Retinal pigment epithelial cell (primary cell): ENCODE data around the gene WWOX.

Source experiments
- DNase-seq: peaks from one replicate; pipeline ENCODE4 v3.0.0-alpha.2; 2010; ENCODE audit warnings: low read depth
- H3K4me3 ChIP-seq: 2 replicates; pipeline ENCODE4 v1.5.1; 2011; ENCODE audit warnings: mild to moderate bottlenecking, low read length, control low read depth, moderate library complexity
- CTCF ChIP-seq: conservative IDR thresholded peaks from 2 replicates; pipeline ENCODE4 v1.5.1; 2011; ENCODE audit warnings: low read depth, low read length, control low read depth, inconsistent platforms

WWOX gene

GRCh38 chr16:78137179-78137578, 37.7 kb downstream of the WWOX start:
- no peak overlapping the region for H3K4me3 ChIP-seq
- DNase-seq, result no peak
- TF ChIP-seq CTCF, result no peak

DNA sequence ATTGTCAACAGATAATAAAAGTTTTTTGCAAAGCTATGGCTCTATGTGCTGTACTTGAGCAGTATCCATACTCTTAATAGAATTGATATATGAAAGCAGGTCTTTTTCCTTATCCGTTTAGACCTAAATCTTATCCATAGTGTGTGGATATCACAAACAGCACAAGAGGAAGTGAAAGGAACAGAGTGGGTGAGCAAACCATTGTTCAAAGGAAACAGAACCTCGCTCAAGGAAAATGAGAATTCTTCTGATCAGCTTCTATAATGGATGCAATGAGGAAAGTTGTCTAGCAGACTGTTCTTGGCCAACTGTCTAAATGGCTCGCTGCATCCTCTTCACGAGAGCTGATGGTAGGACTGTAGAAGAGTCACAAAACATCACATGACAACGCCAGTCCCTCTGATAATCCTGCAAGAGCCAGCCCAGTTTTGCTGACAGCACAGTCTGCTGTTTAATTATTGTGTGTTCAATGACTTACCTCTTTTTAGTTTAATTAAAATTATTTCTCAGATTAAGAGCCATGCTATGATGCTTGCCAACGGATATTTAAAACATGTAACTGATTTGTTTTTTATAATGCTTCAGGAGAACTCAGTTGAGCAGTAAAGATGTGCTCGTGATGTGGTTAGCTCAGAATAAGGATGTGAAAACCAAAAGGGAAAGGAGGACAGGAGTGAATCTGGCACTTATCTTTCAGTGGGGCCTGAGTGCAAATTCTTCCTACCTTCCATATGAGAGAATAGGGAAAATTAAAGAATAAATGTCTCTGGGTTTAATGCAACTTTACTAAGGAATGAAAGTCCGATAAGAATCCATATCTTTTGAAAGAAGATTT, 38.5 kb downstream of the WWOX start:
- DNase-seq, result no peak
- no peak for TF ChIP-seq CTCF
- H3K4me3 ChIP-seq, result no peak overlapping the region

DNA sequence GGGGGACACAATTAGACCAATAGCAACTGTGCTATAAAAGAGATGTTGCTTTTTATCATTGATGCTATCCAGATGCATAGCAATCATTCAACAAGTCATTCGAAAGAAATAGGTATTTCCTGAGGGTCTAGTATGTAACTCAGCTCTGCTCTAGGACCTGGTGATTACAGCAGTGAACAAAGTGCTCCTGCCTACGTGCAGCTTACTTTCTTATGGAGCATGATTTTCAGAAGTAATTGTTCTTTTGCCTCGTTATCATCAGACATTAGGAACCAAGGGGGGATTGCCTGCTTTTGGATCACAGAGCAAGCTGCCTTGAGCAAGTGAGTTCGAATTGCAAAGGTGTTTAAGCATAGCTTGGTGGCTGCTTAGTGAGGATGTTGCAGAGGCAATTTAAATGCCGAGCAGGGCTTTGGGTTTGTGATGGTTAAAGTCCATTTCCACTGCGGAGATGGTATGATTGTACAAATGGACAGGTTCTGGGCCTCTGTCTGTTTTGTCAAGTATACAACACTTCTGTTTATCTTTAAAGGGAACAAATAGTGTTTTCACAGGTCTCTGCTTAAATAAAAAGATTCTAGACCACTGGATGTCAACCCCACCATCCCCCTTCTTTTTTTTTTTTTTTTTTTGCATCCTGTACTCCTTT, 41.5 kb downstream of the WWOX start:
- no peak for DNase-seq
- H3K4me3 ChIP-seq, result no peak overlapping the region
- no peak for TF ChIP-seq CTCF

DNA sequence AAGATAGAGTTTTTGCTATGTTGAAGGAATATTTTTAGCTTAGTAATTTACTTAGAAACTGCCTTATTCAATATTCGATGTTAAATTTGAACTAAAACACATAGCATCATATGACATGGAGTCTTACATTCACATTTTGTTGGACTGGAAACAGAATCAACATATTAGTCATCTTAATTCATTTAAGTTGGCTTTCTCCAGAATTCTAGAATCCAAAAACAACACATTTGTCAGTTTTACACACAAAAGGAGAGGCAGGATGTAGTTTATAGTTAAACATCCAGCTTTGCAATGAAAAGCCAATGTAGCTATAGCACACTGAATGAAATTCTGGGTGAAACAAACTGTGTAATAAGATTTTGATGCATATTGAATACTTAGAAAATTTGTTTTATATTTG, 43.3 kb downstream of the WWOX start:
- DNase-seq, result no peak
- no peak for TF ChIP-seq CTCF
- H3K4me3 ChIP-seq, result no peak overlapping the region

DNA sequence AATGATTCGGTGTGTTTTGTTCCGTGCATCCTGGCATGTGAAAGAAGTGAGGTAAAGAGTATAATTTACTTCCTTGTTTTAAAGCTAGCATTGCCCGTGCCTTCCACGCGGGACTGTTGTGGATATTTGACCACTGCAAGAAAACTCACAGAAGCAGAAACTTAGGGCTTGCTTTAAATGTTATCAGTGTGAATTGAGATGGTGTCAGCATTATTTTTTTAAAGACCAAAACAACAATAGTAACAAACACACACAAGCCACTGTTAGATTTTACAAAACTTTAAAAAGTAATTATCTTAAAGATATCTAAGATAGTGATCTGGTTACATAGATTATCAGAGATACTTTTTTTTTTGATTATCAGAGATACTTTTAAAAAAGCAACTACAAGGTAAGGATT, 47.4 kb downstream of the WWOX start:
- TF ChIP-seq CTCF, result no peak
- H3K4me3 ChIP-seq, result no peak overlapping the region
- no peak for DNase-seq

GRCh38 chr16:78147911-78148401, 48.5 kb downstream of the WWOX start:
- no peak overlapping the region for H3K4me3 ChIP-seq
- no peak for DNase-seq
- TF ChIP-seq CTCF, result no peak

GRCh38 chr16:78150233-78150632, 50.8 kb downstream of the WWOX start:
- no peak for TF ChIP-seq CTCF
- no peak for DNase-seq
- H3K4me3 ChIP-seq, result no peak overlapping the region
